Measurements from ENCODE around the gene JMJD8.

JMJD8 gene

DNA sequence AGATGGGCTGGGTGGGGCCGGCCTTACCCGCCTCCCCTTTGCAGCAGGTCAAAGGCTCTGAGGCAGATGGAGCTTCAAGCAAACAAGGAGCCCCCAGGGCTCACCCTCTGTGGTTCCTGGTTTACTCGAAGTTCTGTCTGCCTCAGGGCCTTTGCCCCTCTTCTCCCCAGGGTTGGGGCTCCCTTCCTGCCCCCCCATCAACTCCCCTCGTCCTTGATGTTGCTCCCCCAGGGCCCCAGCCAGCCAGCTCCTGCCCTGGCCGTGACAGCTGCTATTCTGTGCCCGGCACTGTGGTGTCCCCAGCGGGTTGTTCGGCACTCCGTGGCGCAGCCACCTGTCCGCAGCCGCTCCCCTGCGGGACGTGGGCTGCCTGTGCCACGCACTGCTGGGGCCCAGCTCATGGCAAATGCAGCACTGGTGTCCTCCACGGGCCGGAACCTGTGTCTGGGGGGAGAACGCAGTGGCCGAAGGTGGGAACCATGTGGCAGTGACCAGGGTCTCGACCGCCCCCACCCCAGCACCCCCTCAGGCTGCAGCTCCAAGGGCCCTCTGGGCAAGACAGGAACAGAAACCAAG is 26.5 kb upstream of the JMJD8 start:
- H3K9me3 ChIP-seq (ENCODE audit: control insufficient read depth, insufficient read depth, low read depth, low read length) = no peaks in the 10 kb centered on the region
- no peaks in the 10 kb centered on the region for H3K36me3 ChIP-seq (ENCODE audit: control insufficient read depth in 2 of 2, insufficient read depth in 1 of 2, low read length in 2 of 2)
- TF ChIP-seq ZNF157 (tag by site-specific recombination; IDR thresholded peaks at IDR 0.05) (no peak), ZNF433 (tag by site-specific recombination; IDR thresholded peaks at IDR 0.05; ENCODE audit: low read depth) (no peak), ZNF561 (tag by site-specific recombination; IDR thresholded peaks at IDR 0.05; ENCODE audit: borderline replicate concordance) (no peak), OSR2 (tag by site-specific recombination; IDR thresholded peaks at IDR 0.05) (no peak), ZEB2 (tag by site-specific recombination; IDR thresholded peaks at IDR 0.05) (no peak), GLI4 (tag by site-specific recombination; IDR thresholded peaks at IDR 0.05) (no peak), WT1 (tag by site-specific recombination; IDR thresholded peaks at IDR 0.05) (no peak), ZNF623 (tag by site-specific recombination; IDR thresholded peaks at IDR 0.05) (peak; percentile 86), ZNF513 (tag by site-specific recombination; IDR thresholded peaks at IDR 0.05) (no peak)
- no peak overlapping the region for H3K4me3 ChIP-seq (ENCODE audit: low read depth, low read length)
- H3K4me1 ChIP-seq (ENCODE audit: control insufficient read depth, insufficient read depth, low read length) = peaks cover 11% of the 10 kb centered on the region
- H3K27ac ChIP-seq (ENCODE audit: extremely low read depth, low read depth, low read length) = no peak overlapping the region
- CTCF ChIA-PET = interaction anchor here (1.1 to 5.7 kb wide), 6 partner anchors 8 to 393 kb away, joined by 3 to 119 read pairs (median 7); partner anchors contain the start of genes ANTKMT, CHTF18 and RPUSD1
- POLR2A ChIA-PET = interaction anchor here (0.5 to 2.3 kb wide), 8 partner anchors 10 to 469 kb away, joined by 4 to 12 read pairs (median 6); partner anchors contain the start of genes ANTKMT, CHTF18, RPUSD1 and WDR24

GRCh38 chr16:709566-710499 is 25.7 kb upstream of the JMJD8 start:
- no peaks in the 10 kb centered on the region for H3K9me3 ChIP-seq (ENCODE audit: control insufficient read depth, insufficient read depth, low read depth, low read length)
- no peak overlapping the region for H3K27ac ChIP-seq (ENCODE audit: extremely low read depth, low read depth, low read length)
- ChIA-PET CTCF (interaction anchor here (0.7 to 5.7 kb wide), 8 partner anchors 8 to 393 kb away, joined by 3 to 119 read pairs (median 5); partner anchors contain the start of genes ANTKMT, CHTF18 and RPUSD1), POLR2A (interaction anchor here (0.6 to 1.8 kb wide), 9 partner anchors 11 to 416 kb away, joined by 3 to 12 read pairs (median 5); partner anchors contain the start of genes ANTKMT, CHTF18, GNG13 and RPUSD1)
- H3K4me1 ChIP-seq (ENCODE audit: control insufficient read depth, insufficient read depth, low read length) = peaks cover 8% of the 10 kb centered on the region
- H3K36me3 ChIP-seq (ENCODE audit: control insufficient read depth in 2 of 2, insufficient read depth in 1 of 2, low read length in 2 of 2) = no peaks in the 10 kb centered on the region
- no peak overlapping the region for H3K4me3 ChIP-seq (ENCODE audit: low read depth, low read length)
- TF ChIP-seq ZNF223 (tag by site-specific recombination; IDR thresholded peaks at IDR 0.05) (peak; percentile 58; the same call in 1 of the 2 replicates), GLIS2 (tag by site-specific recombination; IDR thresholded peaks at IDR 0.05) (peak; percentile 89), ZNF174 (tag by site-specific recombination; IDR thresholded peaks at IDR 0.05) (no peak), EGR2 (tag by site-specific recombination; IDR thresholded peaks at IDR 0.05; ENCODE audit: low read depth) (peak; percentile 16; the same call in 1 of the 2 replicates), ZNF146 (tag by site-specific recombination; IDR thresholded peaks at IDR 0.05) (no peak), ZNF654 (tag by site-specific recombination; IDR thresholded peaks at IDR 0.05; ENCODE audit: low read depth) (no peak), ZNF791 (tag by site-specific recombination; IDR thresholded peaks at IDR 0.05) (no peak), ZNF433 (tag by site-specific recombination; IDR thresholded peaks at IDR 0.05; ENCODE audit: low read depth) (no peak), ZNF341 (tag by site-specific recombination; IDR thresholded peaks at IDR 0.05; ENCODE audit: low read depth) (no peak), ZBTB20 (tag by site-specific recombination; IDR thresholded peaks at IDR 0.05) (0 out of 2 replicates have a peak, but pooled peaks have one; percentile 22), GFI1B (tag by site-specific recombination; IDR thresholded peaks at IDR 0.05) (no peak), ZNF423 (tag by site-specific recombination; IDR thresholded peaks at IDR 0.05) (no peak), GLI2 (tag by site-specific recombination; IDR thresholded peaks at IDR 0.05; ENCODE audit: borderline replicate concordance, low read depth) (no peak), ZNF701 (tag by site-specific recombination; IDR thresholded peaks at IDR 0.05) (no peak), ZNF777 (tag by site-specific recombination; IDR thresholded peaks at IDR 0.05; ENCODE audit: borderline replicate concordance) (no peak), ZNF391 (tag by site-specific recombination; IDR thresholded peaks at IDR 0.05; ENCODE audit: borderline replicate concordance, low read depth) (no peak), ZNF404 (tag by site-specific recombination; IDR thresholded peaks at IDR 0.05) (no peak), ZBTB17 (tag by site-specific recombination; IDR thresholded peaks at IDR 0.05) (0 out of 2 replicates have a peak, but pooled peaks have one; percentile 23), ZNF510 (tag by site-specific recombination; IDR thresholded peaks at IDR 0.05; ENCODE audit: insufficient replicate concordance) (no peak)
- TF ChIP-seq, protein P1, sequence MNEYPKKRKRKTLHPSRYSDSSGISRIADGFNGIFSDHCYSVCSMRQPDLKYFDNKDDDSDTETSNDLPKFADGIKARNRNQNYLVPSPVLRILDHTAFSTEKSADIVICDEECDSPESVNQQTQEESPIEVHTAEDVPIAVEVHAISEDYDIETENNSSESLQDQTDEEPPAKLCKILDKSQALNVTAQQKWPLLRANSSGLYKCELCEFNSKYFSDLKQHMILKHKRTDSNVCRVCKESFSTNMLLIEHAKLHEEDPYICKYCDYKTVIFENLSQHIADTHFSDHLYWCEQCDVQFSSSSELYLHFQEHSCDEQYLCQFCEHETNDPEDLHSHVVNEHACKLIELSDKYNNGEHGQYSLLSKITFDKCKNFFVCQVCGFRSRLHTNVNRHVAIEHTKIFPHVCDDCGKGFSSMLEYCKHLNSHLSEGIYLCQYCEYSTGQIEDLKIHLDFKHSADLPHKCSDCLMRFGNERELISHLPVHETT (tag by site-specific recombination; IDR thresholded peaks at IDR 0.05) = no peak
- TF ChIP-seq, protein P2, sequence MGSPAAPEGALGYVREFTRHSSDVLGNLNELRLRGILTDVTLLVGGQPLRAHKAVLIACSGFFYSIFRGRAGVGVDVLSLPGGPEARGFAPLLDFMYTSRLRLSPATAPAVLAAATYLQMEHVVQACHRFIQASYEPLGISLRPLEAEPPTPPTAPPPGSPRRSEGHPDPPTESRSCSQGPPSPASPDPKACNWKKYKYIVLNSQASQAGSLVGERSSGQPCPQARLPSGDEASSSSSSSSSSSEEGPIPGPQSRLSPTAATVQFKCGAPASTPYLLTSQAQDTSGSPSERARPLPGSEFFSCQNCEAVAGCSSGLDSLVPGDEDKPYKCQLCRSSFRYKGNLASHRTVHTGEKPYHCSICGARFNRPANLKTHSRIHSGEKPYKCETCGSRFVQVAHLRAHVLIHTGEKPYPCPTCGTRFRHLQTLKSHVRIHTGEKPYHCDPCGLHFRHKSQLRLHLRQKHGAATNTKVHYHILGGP (tag by site-specific recombination; IDR thresholded peaks at IDR 0.05) = no peak

All from HEK293 (cell line).